ENCODE measurements around the gene TPO. TPM values are rescaled to one million over a fixed set of nuclear protein-coding genes. Genes with fewer than 3 reads are reported as not detected.

Gene TPO
- total and polyA plus RNA-seq, 11 donors = 3.0 to 13.8 (median 8.4) TPM

- Histone ChIP-seq H3K4me1 (no peaks in the 10 kb centered on the region), H3K9me3 (peaks cover 0 to 18% (median 0%) of the 10 kb centered on the region in 12 donors), H3K4me3 (no peak overlapping the region), H3K27ac (no peak overlapping the region), H3K27me3 (peaks cover 0 to 2% (median 0%) of the 10 kb centered on the region in 9 donors), H3K36me3 (peaks cover 0 to 3% (median 0%) of the 10 kb centered on the region in 9 donors)
- ATAC-seq (no peak), DNase-seq (peak in 1 of 5 donors; percentile 33)
- 83 to 93% (median 92%) methylated on average over 9 of the region's 9 CpGs for WGBS, 4 donors
- intact Hi-C loops (cut with DNase I) = no loop called here
- TF ChIP-seq CTCF (IDR thresholded peaks at IDR 0.05) (no peak), POLR2A (IDR thresholded peaks at IDR 0.05) (no peak)
These were observed 59.1 kb downstream of the TPO start for GRCh38 chr2:1472350-1472749.

GRCh38 chr2:1476617-1477195 lies 63.4 kb downstream of the TPO start:
- TF ChIP-seq CTCF (IDR thresholded peaks at IDR 0.05) (no peak), POLR2A (IDR thresholded peaks at IDR 0.05) (no peak)
- Histone ChIP-seq H3K27ac (no peak overlapping the region), H3K36me3 (peaks cover 0 to 10% (median 0%) of the 10 kb centered on the region in 9 donors), H3K4me1 (no peaks in the 10 kb centered on the region), H3K4me3 (no peak overlapping the region), H3K27me3 (peaks cover 0 to 7% (median 0%) of the 10 kb centered on the region in 9 donors), H3K9me3 (no peaks in the 10 kb centered on the region)
- ATAC-seq (peak in 1 of 4 donors; percentile 9), DNase-seq (peak in 1 of 5 donors; percentile 52)
- intact Hi-C loops (cut with DNase I) = no loop called here
- 78 to 97% (median 90%) methylated on average over 24 to 30 of the region's 30 CpGs for WGBS, 4 donors

GRCh38 chr2:1477196-1478040 lies 64.2 kb downstream of the TPO start:
- intact Hi-C loops (cut with DNase I) = no loop called here
- H3K4me3 ChIP-seq = no peak overlapping the region
- H3K36me3 ChIP-seq = peaks cover 0 to 10% (median 0%) of the 10 kb centered on the region in 9 donors
- no peaks in the 10 kb centered on the region for H3K9me3 ChIP-seq
- DNase-seq (peak in 1 of 5 donors; percentile 64), ATAC-seq (peak in 1 of 4 donors; percentile 36)
- no peaks in the 10 kb centered on the region for H3K4me1 ChIP-seq
- peaks cover 0 to 7% (median 0%) of the 10 kb centered on the region in 9 donors for H3K27me3 ChIP-seq
- no peak overlapping the region for H3K27ac ChIP-seq
- WGBS, 4 donors = 78 to 87% (median 82%) methylated on average over 19 to 76 of the region's 76 CpGs
- no peak for TF ChIP-seq POLR2A (IDR thresholded peaks at IDR 0.05)
- no peak for TF ChIP-seq CTCF (IDR thresholded peaks at IDR 0.05)
